Testis (tissue), 2 donors: ENCODE measurements around the gene KRT74.

Source experiments
- POLR2A ChIP-seq: fragments of 450-650 bp; IDR thresholded peaks from one replicate; pipeline ENCODE4 v1.6.1; 2017; ENCODE audit warnings: antibody characterized with exemption, mild to moderate bottlenecking, moderate library complexity
- TF ChIP-seq, protein P1 (sequence below), 3 experiments: fragments of 450-650 bp in 2 of 3; fragments of 200-600 bp in 1 of 3; sonication (generic) in 1 of 3; IDR thresholded peaks; one replicate each; pipeline ENCODE4 v1.5.1; 2016 to 2019; ENCODE audit warnings: antibody characterized with exemption in 3 of 3, mild to moderate bottlenecking in 2 of 3, moderate library complexity in 1 of 3

GRCh38 chr12:52607314-52607713, 33.7 kb upstream of the KRT74 start:
- TF ChIP-seq POLR2A, result no peak
- TF ChIP-seq, protein P1, sequence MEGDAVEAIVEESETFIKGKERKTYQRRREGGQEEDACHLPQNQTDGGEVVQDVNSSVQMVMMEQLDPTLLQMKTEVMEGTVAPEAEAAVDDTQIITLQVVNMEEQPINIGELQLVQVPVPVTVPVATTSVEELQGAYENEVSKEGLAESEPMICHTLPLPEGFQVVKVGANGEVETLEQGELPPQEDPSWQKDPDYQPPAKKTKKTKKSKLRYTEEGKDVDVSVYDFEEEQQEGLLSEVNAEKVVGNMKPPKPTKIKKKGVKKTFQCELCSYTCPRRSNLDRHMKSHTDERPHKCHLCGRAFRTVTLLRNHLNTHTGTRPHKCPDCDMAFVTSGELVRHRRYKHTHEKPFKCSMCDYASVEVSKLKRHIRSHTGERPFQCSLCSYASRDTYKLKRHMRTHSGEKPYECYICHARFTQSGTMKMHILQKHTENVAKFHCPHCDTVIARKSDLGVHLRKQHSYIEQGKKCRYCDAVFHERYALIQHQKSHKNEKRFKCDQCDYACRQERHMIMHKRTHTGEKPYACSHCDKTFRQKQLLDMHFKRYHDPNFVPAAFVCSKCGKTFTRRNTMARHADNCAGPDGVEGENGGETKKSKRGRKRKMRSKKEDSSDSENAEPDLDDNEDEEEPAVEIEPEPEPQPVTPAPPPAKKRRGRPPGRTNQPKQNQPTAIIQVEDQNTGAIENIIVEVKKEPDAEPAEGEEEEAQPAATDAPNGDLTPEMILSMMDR (IDR thresholded peaks at IDR 0.05), result no peak
